ENCODE measurements around the gene IL1RAPL2. TPM values are rescaled to one million over a fixed set of nuclear protein-coding genes. Genes with fewer than 3 reads are reported as not detected.

Gene IL1RAPL2
- total RNA-seq, 1 experiment from 2014 or later, result not detected

DNA sequence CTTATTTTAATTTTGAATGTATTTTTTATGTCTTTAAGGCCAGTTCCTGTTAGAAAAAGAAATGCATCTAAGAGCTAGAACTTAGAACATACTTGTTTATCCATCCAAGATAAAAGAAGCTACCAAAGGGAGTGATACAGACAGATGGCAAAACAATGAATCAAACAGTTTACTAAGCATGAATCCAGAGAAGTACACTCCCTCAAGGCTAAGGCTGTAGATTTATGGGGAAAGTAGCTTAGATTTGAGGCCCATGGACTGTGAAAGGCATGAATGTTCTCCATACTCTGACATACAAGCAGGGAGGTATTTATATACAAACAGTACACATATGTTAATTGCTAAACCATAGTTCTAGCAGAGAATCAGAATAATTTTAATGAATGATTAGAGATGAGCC is 1001.1 kb downstream of the IL1RAPL2 start:
- Histone ChIP-seq H3K27me3 (ENCODE audit: control insufficient read depth, insufficient read depth, low read length) (no peaks in the 10 kb centered on the region), H3K9me3 (ENCODE audit: control insufficient read depth, insufficient read depth, low read depth, low read length) (no peaks in the 10 kb centered on the region), H3K4me3 (ENCODE audit: low read depth in 2 of 2, low read length in 2 of 2) (no peak overlapping the region), H3K27ac (ENCODE audit: low read length) (no peak overlapping the region), H3K36me3 (ENCODE audit: control insufficient read depth, insufficient read depth, low read length) (no peaks in the 10 kb centered on the region), H3K4me1 (ENCODE audit: control insufficient read depth, insufficient read depth, low read length) (no peaks in the 10 kb centered on the region)
- TF ChIP-seq, protein P1, sequence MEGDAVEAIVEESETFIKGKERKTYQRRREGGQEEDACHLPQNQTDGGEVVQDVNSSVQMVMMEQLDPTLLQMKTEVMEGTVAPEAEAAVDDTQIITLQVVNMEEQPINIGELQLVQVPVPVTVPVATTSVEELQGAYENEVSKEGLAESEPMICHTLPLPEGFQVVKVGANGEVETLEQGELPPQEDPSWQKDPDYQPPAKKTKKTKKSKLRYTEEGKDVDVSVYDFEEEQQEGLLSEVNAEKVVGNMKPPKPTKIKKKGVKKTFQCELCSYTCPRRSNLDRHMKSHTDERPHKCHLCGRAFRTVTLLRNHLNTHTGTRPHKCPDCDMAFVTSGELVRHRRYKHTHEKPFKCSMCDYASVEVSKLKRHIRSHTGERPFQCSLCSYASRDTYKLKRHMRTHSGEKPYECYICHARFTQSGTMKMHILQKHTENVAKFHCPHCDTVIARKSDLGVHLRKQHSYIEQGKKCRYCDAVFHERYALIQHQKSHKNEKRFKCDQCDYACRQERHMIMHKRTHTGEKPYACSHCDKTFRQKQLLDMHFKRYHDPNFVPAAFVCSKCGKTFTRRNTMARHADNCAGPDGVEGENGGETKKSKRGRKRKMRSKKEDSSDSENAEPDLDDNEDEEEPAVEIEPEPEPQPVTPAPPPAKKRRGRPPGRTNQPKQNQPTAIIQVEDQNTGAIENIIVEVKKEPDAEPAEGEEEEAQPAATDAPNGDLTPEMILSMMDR (IDR thresholded peaks at IDR 0.05), result no peak
- TF ChIP-seq TCF7L2 (IDR thresholded peaks at IDR 0.05; ENCODE audit: low read depth, low read length), result no peak
- no peak for TF ChIP-seq SIN3A (IDR thresholded peaks at IDR 0.05; ENCODE audit: borderline replicate concordance, insufficient read depth, low read depth, low read length)
- TF ChIP-seq, protein P2, sequence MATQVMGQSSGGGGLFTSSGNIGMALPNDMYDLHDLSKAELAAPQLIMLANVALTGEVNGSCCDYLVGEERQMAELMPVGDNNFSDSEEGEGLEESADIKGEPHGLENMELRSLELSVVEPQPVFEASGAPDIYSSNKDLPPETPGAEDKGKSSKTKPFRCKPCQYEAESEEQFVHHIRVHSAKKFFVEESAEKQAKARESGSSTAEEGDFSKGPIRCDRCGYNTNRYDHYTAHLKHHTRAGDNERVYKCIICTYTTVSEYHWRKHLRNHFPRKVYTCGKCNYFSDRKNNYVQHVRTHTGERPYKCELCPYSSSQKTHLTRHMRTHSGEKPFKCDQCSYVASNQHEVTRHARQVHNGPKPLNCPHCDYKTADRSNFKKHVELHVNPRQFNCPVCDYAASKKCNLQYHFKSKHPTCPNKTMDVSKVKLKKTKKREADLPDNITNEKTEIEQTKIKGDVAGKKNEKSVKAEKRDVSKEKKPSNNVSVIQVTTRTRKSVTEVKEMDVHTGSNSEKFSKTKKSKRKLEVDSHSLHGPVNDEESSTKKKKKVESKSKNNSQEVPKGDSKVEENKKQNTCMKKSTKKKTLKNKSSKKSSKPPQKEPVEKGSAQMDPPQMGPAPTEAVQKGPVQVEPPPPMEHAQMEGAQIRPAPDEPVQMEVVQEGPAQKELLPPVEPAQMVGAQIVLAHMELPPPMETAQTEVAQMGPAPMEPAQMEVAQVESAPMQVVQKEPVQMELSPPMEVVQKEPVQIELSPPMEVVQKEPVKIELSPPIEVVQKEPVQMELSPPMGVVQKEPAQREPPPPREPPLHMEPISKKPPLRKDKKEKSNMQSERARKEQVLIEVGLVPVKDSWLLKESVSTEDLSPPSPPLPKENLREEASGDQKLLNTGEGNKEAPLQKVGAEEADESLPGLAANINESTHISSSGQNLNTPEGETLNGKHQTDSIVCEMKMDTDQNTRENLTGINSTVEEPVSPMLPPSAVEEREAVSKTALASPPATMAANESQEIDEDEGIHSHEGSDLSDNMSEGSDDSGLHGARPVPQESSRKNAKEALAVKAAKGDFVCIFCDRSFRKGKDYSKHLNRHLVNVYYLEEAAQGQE (IDR thresholded peaks at IDR 0.05; ENCODE audit: insufficient read depth in 1 of 2, low read depth in 2 of 2, low read length in 1 of 2), result no peak
- no peak for TF ChIP-seq POLR2AphosphoS5 (IDR thresholded peaks at IDR 0.05; ENCODE audit: low read depth, low read length)
- intact Hi-C loops (cut with micrococcal nuclease; ENCODE audit: unreplicated experiment), result no loop called here
- ATAC-seq, result no peak
- in situ Hi-C loops (cut with HindIII; ENCODE audit: low pct_unique_long_range_greater_than_20kb, low sequenced_read_pairs), result no loop called here
- DNase-seq (ENCODE audit: low read depth, low spot score), result no peak
- ChIA-PET POLR2A (no interaction called here), CTCF (no interaction called here)
- no TSS peak for BruUV-seq (replicated peaks)

DNA sequence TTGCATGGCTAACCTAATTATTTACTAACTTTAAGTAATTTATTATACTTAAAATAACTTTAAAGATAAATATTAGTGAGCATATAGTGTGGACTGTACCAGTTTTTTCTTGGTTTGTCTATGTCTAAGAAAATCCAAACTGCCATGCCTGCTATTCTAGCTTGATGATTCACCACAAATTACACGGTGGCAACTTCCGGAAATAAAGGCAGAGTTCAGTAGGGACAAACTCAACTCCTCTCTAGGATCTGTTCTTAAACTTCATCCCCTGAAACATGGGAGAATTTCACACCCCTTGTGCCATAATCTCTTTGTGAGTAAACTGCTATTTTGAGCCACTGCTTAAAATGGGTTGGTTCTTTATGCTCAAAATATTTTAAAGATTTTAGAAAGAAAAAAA is 1042.7 kb downstream of the IL1RAPL2 start:
- TF ChIP-seq SIN3A (IDR thresholded peaks at IDR 0.05; ENCODE audit: borderline replicate concordance, insufficient read depth, low read depth, low read length) (no peak), POLR2AphosphoS5 (IDR thresholded peaks at IDR 0.05; ENCODE audit: low read depth, low read length) (no peak), TCF7L2 (IDR thresholded peaks at IDR 0.05; ENCODE audit: low read depth, low read length) (no peak)
- TF ChIP-seq, protein P1 (IDR thresholded peaks at IDR 0.05), result no peak
- TF ChIP-seq, protein P2 (IDR thresholded peaks at IDR 0.05; ENCODE audit: insufficient read depth in 1 of 2, low read depth in 2 of 2, low read length in 1 of 2), result no peak
- intact Hi-C loops (cut with micrococcal nuclease; ENCODE audit: unreplicated experiment) (no loop called here), in situ Hi-C loops (cut with HindIII; ENCODE audit: low pct_unique_long_range_greater_than_20kb, low sequenced_read_pairs) (no loop called here)
- BruUV-seq (replicated peaks), result no TSS peak
- no peaks in the 10 kb centered on the region for H3K27me3 ChIP-seq (ENCODE audit: control insufficient read depth, insufficient read depth, low read length)
- DNase-seq (ENCODE audit: low read depth, low spot score), result no peak
- H3K36me3 ChIP-seq (ENCODE audit: control insufficient read depth, insufficient read depth, low read length), result no peaks in the 10 kb centered on the region
- ChIA-PET CTCF (no interaction called here), POLR2A (no interaction called here)
- no peaks in the 10 kb centered on the region for H3K9me3 ChIP-seq (ENCODE audit: control insufficient read depth, insufficient read depth, low read depth, low read length)
- no peak overlapping the region for H3K4me3 ChIP-seq (ENCODE audit: low read depth in 2 of 2, low read length in 2 of 2)
- no peaks in the 10 kb centered on the region for H3K4me1 ChIP-seq (ENCODE audit: control insufficient read depth, insufficient read depth, low read length)
- no peak for ATAC-seq
- no peak overlapping the region for H3K27ac ChIP-seq (ENCODE audit: low read length)
